HG02588 (cell line): Measurements from ENCODE around the gene PAQR8.

Source experiments
- ATAC-seq: cut with Tn5 transposase; IDR thresholded peaks from one replicate; pipeline ENCODE4 v1.9.1; 2021; ENCODE audit warnings: mild to moderate bottlenecking, moderate library complexity; ENCODE audit not compliant: unreplicated experiment

The PAQR8 gene

GRCh38 chr6:52346503-52346902 is 15.4 kb upstream of the PAQR8 start:
- no peak for ATAC-seq

- ATAC-seq, result no peak
These were observed 14.1 kb upstream of the PAQR8 start for GRCh38 chr6:52347818-52348217.

GRCh38 chr6:52351879-52352238 is 10.1 kb upstream of the PAQR8 start:
- ATAC-seq, result no peak

GRCh38 chr6:52352239-52353018 is 9.5 kb upstream of the PAQR8 start:
- peak; percentile 94 for ATAC-seq

- ATAC-seq, result no peak
These were observed 5.9 kb upstream of the PAQR8 start for GRCh38 chr6:52356017-52356416.

- ATAC-seq, result no peak
These were observed 2.5 kb upstream of the PAQR8 start for GRCh38 chr6:52359403-52359802.

- no peak for ATAC-seq
These were observed 1.9 kb upstream of the PAQR8 start for GRCh38 chr6:52360028-52360427.

GRCh38 chr6:52360601-52361413 is 1.1 kb upstream of the PAQR8 start:
- no peak for ATAC-seq

GRCh38 chr6:52361414-52361944 is 472 bp upstream of the PAQR8 start:
- ATAC-seq, result peak; percentile 8

- peak; percentile 38 for ATAC-seq
These were observed 684 bp downstream of the PAQR8 start for GRCh38 chr6:52362443-52363227.

- no peak for ATAC-seq
These were observed 1.4 kb downstream of the PAQR8 start for GRCh38 chr6:52363228-52363867.

- ATAC-seq, result no peak
These were observed 2.7 kb downstream of the PAQR8 start for GRCh38 chr6:52364480-52365166.

GRCh38 chr6:52365317-52365716 is 3.4 kb downstream of the PAQR8 start:
- no peak for ATAC-seq

GRCh38 chr6:52365866-52366540 is 4.1 kb downstream of the PAQR8 start:
- ATAC-seq, result no peak

- ATAC-seq, result no peak
These were observed 6.1 kb downstream of the PAQR8 start for GRCh38 chr6:52368002-52368401.

GRCh38 chr6:52369234-52369633 is 7.3 kb downstream of the PAQR8 start:
- no peak for ATAC-seq

GRCh38 chr6:52371656-52372191 is 9.8 kb downstream of the PAQR8 start:
- ATAC-seq, result no peak

GRCh38 chr6:52373151-52373690 is 11.3 kb downstream of the PAQR8 start:
- no peak for ATAC-seq

GRCh38 chr6:52374247-52374646 is 12.3 kb downstream of the PAQR8 start:
- ATAC-seq, result no peak
